Neutrophil (primary cell): ENCODE results near the gene TRIM2.

Experiments
- H3K27ac ChIP-seq: fragments of 200-600 bp; sonication (generic); 2 replicates; pipeline ENCODE4 v1.5.1; 2016; ENCODE audit warnings: mild to moderate bottlenecking, moderate library complexity
- H3K27me3 ChIP-seq: fragments of 200-600 bp; sonication (generic); 2 replicates; pipeline ENCODE4 v1.6.0; 2016; ENCODE audit warnings: mild to moderate bottlenecking
- H3K36me3 ChIP-seq: fragments of 200-600 bp; sonication (generic); 2 replicates; pipeline ENCODE4 v1.5.1; 2017
- H3K4me1 ChIP-seq, 2 experiments: fragments of 200-600 bp in 1 of 2; sonication (generic) in 1 of 2; 1 replicate in 1 of 2; 2 replicates in 1 of 2; pipeline versions ENCODE4 v1.5.1 to v1.6.1; 2013 to 2016; ENCODE audit warnings: low read depth in 1 of 2, low read length in 1 of 2, mild to moderate bottlenecking in 1 of 2, moderate library complexity in 1 of 2; ENCODE audit not compliant: control insufficient read depth in 1 of 2, insufficient read depth in 1 of 2
- H3K4me3 ChIP-seq, 2 experiments: fragments of 200-600 bp in 1 of 2; sonication (generic) in 1 of 2; 1 replicate in 1 of 2; 2 replicates in 1 of 2; pipeline ENCODE4 v1.5.1; 2013 to 2016; ENCODE audit warnings: low read depth in 1 of 2, low read length in 1 of 2, mild to moderate bottlenecking in 1 of 2, moderate library complexity in 1 of 2
- H3K9me3 ChIP-seq: fragments of 200-600 bp; sonication (generic); 2 replicates; pipeline ENCODE4 v1.5.1; 2016
- CTCF ChIP-seq: fragments of 200-600 bp; sonication (generic); IDR thresholded peaks from 2 replicates; pipeline ENCODE4 v1.5.1; 2016; ENCODE audit warnings: antibody characterized with exemption

The TRIM2 gene

DNA sequence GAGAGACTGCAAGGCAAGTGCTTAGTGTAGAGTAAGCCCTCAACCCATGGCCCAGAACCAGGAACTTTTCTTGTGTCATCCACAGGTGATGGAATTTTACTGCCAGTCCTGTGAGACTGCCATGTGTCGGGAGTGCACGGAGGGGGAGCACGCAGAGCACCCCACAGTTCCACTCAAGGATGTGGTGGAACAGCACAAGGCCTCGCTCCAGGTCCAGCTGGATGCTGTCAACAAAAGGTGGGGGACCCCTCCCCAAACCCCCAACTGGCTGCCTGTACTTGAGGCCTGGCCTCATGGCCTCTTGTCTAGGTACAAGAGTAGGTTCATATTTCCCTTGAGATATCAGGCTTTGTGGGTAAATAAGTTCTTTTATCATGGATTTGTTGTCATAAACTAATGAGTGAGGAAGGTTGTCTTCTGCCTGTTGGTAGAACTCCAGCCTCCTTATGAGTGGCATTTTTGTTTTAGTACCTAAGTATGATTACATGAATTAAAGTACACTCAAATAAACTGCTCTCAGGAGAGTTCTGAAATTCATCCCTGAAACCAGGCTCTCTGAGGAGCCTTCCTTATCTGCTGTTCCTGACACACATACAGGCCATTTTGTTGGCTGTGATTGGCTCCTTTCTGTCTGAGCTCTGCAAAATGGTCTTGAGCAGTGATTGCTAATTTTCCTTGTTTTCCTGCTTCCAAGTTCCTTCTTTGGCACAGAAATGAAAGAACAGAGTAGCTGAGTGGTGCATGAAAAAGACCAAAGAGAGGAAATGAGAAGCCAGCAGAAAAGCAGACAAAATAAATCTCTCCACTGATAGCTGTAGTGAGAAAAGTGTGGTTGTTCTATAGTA is 88.9 kb downstream of the TRIM2 start:
- H3K4me3 ChIP-seq, result no peak overlapping the region
- H3K27ac ChIP-seq, result no peak overlapping the region
- no peaks in the 10 kb centered on the region for H3K4me1 ChIP-seq
- no peaks in the 10 kb centered on the region for H3K27me3 ChIP-seq
- no peaks in the 10 kb centered on the region for H3K9me3 ChIP-seq
- TF ChIP-seq CTCF, result no peak
- H3K36me3 ChIP-seq, result no peaks in the 10 kb centered on the region

DNA sequence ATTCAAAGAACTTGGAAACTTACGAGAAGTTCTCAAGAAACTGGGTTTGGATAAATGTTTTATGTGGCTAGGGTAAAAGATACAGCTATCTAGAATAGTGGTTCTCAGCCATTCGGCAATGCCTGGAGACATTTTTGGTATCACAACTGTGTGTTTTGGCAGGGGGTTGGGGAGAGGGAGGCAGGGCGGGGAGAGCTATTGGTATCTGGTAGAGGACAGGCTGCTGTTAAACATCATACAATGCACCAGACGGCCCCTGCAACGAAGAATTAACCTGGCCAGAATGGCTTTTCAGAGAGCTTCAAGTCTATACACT is 89.5 kb downstream of the TRIM2 start:
- no peaks in the 10 kb centered on the region for H3K4me1 ChIP-seq
- H3K27me3 ChIP-seq, result no peaks in the 10 kb centered on the region
- H3K4me3 ChIP-seq, result no peak overlapping the region
- no peaks in the 10 kb centered on the region for H3K36me3 ChIP-seq
- no peak overlapping the region for H3K27ac ChIP-seq
- no peak for TF ChIP-seq CTCF
- H3K9me3 ChIP-seq, result no peaks in the 10 kb centered on the region

DNA sequence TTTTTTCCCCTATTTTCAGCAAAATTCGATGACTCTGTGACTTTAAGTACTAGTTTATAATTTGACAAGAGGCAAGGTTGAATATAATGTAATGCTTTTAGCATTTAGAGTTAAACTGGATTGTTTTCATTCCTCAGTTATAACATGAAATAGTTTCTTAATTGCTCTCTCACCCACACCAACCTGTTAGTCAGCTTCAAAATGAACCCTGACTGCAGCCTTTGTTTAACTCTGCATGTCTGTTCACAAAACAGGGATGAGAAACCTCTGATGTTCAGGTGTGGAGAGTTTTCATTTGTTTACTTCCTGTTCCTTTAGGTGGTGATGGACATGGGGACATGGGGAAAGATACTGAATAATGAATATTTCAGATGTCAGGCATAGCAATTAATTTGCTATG is 90.4 kb downstream of the TRIM2 start:
- no peaks in the 10 kb centered on the region for H3K9me3 ChIP-seq
- no peaks in the 10 kb centered on the region for H3K27me3 ChIP-seq
- TF ChIP-seq CTCF, result no peak
- H3K36me3 ChIP-seq, result no peaks in the 10 kb centered on the region
- no peak overlapping the region for H3K4me3 ChIP-seq
- H3K4me1 ChIP-seq, result no peaks in the 10 kb centered on the region
- H3K27ac ChIP-seq, result no peak overlapping the region

GRCh38 chr4:153295131-153295755 is 91.0 kb downstream of the TRIM2 start:
- Histone ChIP-seq H3K4me1 (no peaks in the 10 kb centered on the region), H3K27me3 (no peaks in the 10 kb centered on the region), H3K9me3 (no peaks in the 10 kb centered on the region), H3K36me3 (no peaks in the 10 kb centered on the region), H3K4me3 (no peak overlapping the region), H3K27ac (no peak overlapping the region)
- TF ChIP-seq CTCF, result no peak

GRCh38 chr4:153296040-153296823 is 92.0 kb downstream of the TRIM2 start:
- no peak overlapping the region for H3K4me3 ChIP-seq
- TF ChIP-seq CTCF, result no peak
- H3K27me3 ChIP-seq, result no peaks in the 10 kb centered on the region
- H3K36me3 ChIP-seq, result no peaks in the 10 kb centered on the region
- H3K4me1 ChIP-seq, result no peaks in the 10 kb centered on the region
- no peaks in the 10 kb centered on the region for H3K9me3 ChIP-seq
- H3K27ac ChIP-seq, result no peak overlapping the region
